Central memory CD4-positive, alpha-beta T cell (primary cell): ENCODE data around the gene FMNL2.

ENCODE experiments used
- DNase-seq: peaks from one replicate; pipeline ENCODE4 v3.0.0; 2022

The FMNL2 gene

GRCh38 chr2:152588998-152589397 lies 254.0 kb downstream of the FMNL2 start:
- DNase-seq, result no peak

- no peak for DNase-seq
These were observed 259.2 kb downstream of the FMNL2 start for GRCh38 chr2:152594022-152594766.

GRCh38 chr2:152594792-152595191 lies 259.8 kb downstream of the FMNL2 start:
- DNase-seq, result no peak

GRCh38 chr2:152598975-152599759 lies 264.2 kb downstream of the FMNL2 start:
- DNase-seq, result no peak

- no peak for DNase-seq
These were observed 265.2 kb downstream of the FMNL2 start for GRCh38 chr2:152600051-152600657.

GRCh38 chr2:152600697-152601096 lies 265.7 kb downstream of the FMNL2 start:
- no peak for DNase-seq

GRCh38 chr2:152602750-152603149 lies 267.8 kb downstream of the FMNL2 start:
- DNase-seq, result no peak

- DNase-seq, result no peak
These were observed 268.2 kb downstream of the FMNL2 start for GRCh38 chr2:152603166-152603565.

- DNase-seq, result no peak
These were observed 271.1 kb downstream of the FMNL2 start for GRCh38 chr2:152606081-152606480.

GRCh38 chr2:152606941-152607340 lies 272.0 kb downstream of the FMNL2 start:
- no peak for DNase-seq

GRCh38 chr2:152607793-152608300 lies 272.9 kb downstream of the FMNL2 start:
- no peak for DNase-seq

GRCh38 chr2:152609154-152609553 lies 274.2 kb downstream of the FMNL2 start:
- DNase-seq, result no peak

GRCh38 chr2:152609699-152610098 lies 274.7 kb downstream of the FMNL2 start:
- no peak for DNase-seq

GRCh38 chr2:152611458-152612231 lies 276.7 kb downstream of the FMNL2 start:
- no peak for DNase-seq

GRCh38 chr2:152613235-152613634 lies 278.3 kb downstream of the FMNL2 start:
- no peak for DNase-seq

- DNase-seq, result no peak
These were observed 280.2 kb downstream of the FMNL2 start for GRCh38 chr2:152615177-152615576.

- no peak for DNase-seq
These were observed 282.6 kb downstream of the FMNL2 start for GRCh38 chr2:152617456-152618192.

GRCh38 chr2:152618193-152618564 lies 283.2 kb downstream of the FMNL2 start:
- DNase-seq, result no peak

- no peak for DNase-seq
These were observed 285.2 kb downstream of the FMNL2 start for GRCh38 chr2:152620208-152620607.

GRCh38 chr2:152620985-152621384 lies 286.0 kb downstream of the FMNL2 start:
- no peak for DNase-seq

- DNase-seq, result no peak
These were observed 287.2 kb downstream of the FMNL2 start for GRCh38 chr2:152622219-152622618.
